A549 (cell line): ENCODE data around the gene RASL10A. TPM values are rescaled to one million over a fixed set of nuclear protein-coding genes. Genes with fewer than 3 reads are reported as not detected.
A peak's percentile ranks its signal among the peaks of the same experiment; 100 is the strongest.

Source experiments
- ATAC-seq, 2 experiments: fragments of 200-7000 bp in 1 of 2; fragments of >200 bp in 1 of 2; cut with Nextera tagmentation in 1 of 2; cut with Tn5 transposase in 1 of 2; 3 replicates each; pipeline versions ENCODE4 v1.8.0 to v1.9.1; 2018 to 2020; ENCODE audit warnings: mild to moderate bottlenecking in 1 of 2, moderate library complexity in 1 of 2
- CTCF ChIA-PET: fragments of 300-600 bp; sonication (Branson Sonifier 250); formaldehyde crosslinking; extraction: SDS; loops from one replicate; lab custom pipeline; 2021; ENCODE audit warnings: antibody characterized with exemption, inconsistent platforms; lab: Yijun Ruan, JAX
- POLR2A ChIA-PET: fragments of 350-600 bp; formaldehyde crosslinking; extraction: SDS; loops from one replicate; lab custom pipeline; 2021; ENCODE audit warnings: antibody characterized with exemption, inconsistent platforms; lab: Yijun Ruan, JAX
- DNase-seq, 2 experiments: peaks; one replicate each; pipeline versions ENCODE4 v3.0.0 to v3.0.0-alpha.2; 2011 to 2016; ENCODE audit warnings: low read depth in 1 of 2, low spot score in 1 of 2
- FAIRE-seq: peaks from 2 replicates; lab custom pipeline; 2011; peaks lifted over from hg19 to GRCh38; lab: Jason Lieb, UNC
- H3K27ac ChIP-seq, 2 experiments: fragments of >200 bp; sonication (Bioruptor Twin); formaldehyde crosslinking; 3 replicates each; pipeline ENCODE4 v1.5.1; 2016 to 2017
- H3K4me1 ChIP-seq: fragments of >200 bp; sonication (Bioruptor Twin); formaldehyde crosslinking; 3 replicates; pipeline ENCODE4 v1.6.1; 2016
- H3K4me2 ChIP-seq: fragments of >200 bp; sonication (Bioruptor Twin); formaldehyde crosslinking; 3 replicates; pipeline ENCODE4 v1.6.1; 2016
- H3K4me3 ChIP-seq: fragments of >200 bp; sonication (Bioruptor Twin); formaldehyde crosslinking; 3 replicates; pipeline ENCODE4 v1.5.1; 2016
- H3K9me3 ChIP-seq: fragments of >200 bp; sonication (Bioruptor Twin); formaldehyde crosslinking; 3 replicates; pipeline ENCODE4 v1.6.1; 2016
- BCL3 ChIP-seq: fragments of >200 bp; sonication (Bioruptor Twin); formaldehyde crosslinking; IDR thresholded peaks from 3 replicates; pipeline ENCODE4 v1.6.1; 2016
- CEBPB ChIP-seq, 2 experiments: fragments of >200 bp in 1 of 2; sonication (Bioruptor Twin) in 1 of 2; formaldehyde crosslinking in 1 of 2; IDR thresholded peaks; 2 replicates each; pipeline ENCODE4 v1.6.1; 2012 to 2016
- CTCF ChIP-seq: fragments of >200 bp; sonication (Bioruptor Twin); formaldehyde crosslinking; IDR thresholded peaks from 3 replicates; pipeline ENCODE4 v1.5.1; 2016
- ESRRA ChIP-seq: fragments of 150-350 bp; IDR thresholded peaks from 2 replicates; pipeline ENCODE4 v1.6.1; 2014; ENCODE audit warnings: mild to moderate bottlenecking, low read length, borderline replicate concordance
- FOSB ChIP-seq: fragments of 250-450 bp; sonication (Bioruptor Pico); IDR thresholded peaks from 2 replicates; pipeline ENCODE4 v1.5.0; 2020; ENCODE audit warnings: mild to moderate bottlenecking, moderate library complexity
- HOXB5 ChIP-seq: fragments of 250-450 bp; sonication (Bioruptor Pico); IDR thresholded peaks from 2 replicates; pipeline ENCODE4 v1.5.0; 2020; ENCODE audit warnings: mild to moderate bottlenecking, moderate library complexity
- NPAS2 ChIP-seq: fragments of 250-450 bp; sonication (Bioruptor Pico); IDR thresholded peaks from 2 replicates; pipeline ENCODE4 v1.8.0; 2022; ENCODE audit warnings: mild to moderate bottlenecking, moderate library complexity, borderline replicate concordance
- RAD21 ChIP-seq, 2 experiments: fragments of >200 bp in 1 of 2; sonication (Bioruptor Twin) in 1 of 2; formaldehyde crosslinking in 1 of 2; IDR thresholded peaks in 1 of 2; conservative IDR thresholded peaks in 1 of 2; 2 replicates in 1 of 2; 3 replicates in 1 of 2; pipeline ENCODE4 v1.6.1; 2012 to 2018; ENCODE audit warnings: inconsistent platforms in 1 of 2
- RNF2 ChIP-seq: fragments of 200-600 bp; sonication (generic); IDR thresholded peaks from 2 replicates; pipeline ENCODE4 v1.6.1; 2016; ENCODE audit warnings: low read depth, mild to moderate bottlenecking, antibody characterized with exemption, moderate library complexity, borderline replicate concordance
- ZC3H11A ChIP-seq: fragments of 450-650 bp; IDR thresholded peaks from 2 replicates; pipeline ENCODE4 v1.6.1; 2014; ENCODE audit warnings: antibody characterized with exemption, mild to moderate bottlenecking
- ZSCAN20 ChIP-seq: fragments of 250-450 bp; sonication (Bioruptor Pico); IDR thresholded peaks from 2 replicates; pipeline ENCODE4 v1.8.0; 2022; ENCODE audit warnings: mild to moderate bottlenecking, moderate library complexity
- WGBS: methylation state at CpG from one replicate; pipeline ENCODE4 v1.1.6; 2017; ENCODE audit errors: missing lambda C conversion rate; 5-methylcytosine and 5-hydroxymethylcytosine counted together
- polyA plus RNA-seq, 4 experiments: library from polyadenylated mRNA; depleted of rRNA in 3 of 4; stranded (reverse); fragments of >200 nt; fragmentation: RNase III in 1 of 4; extraction: RNeasy Plus Mini Kit Qiagen cat#74134 plus additional on column Dnase treatment in 1 of 4; gene quantifications; 2 replicates in 3 of 4; 3 replicates in 1 of 4; pipeline ENCODE4 v1.2.3, GENCODE V29; 2011 to 2017
- TF ChIP-seq, protein P1 (sequence below): fragments of 200-600 bp; sonication (generic); IDR thresholded peaks from 2 replicates; pipeline ENCODE4 v1.6.1; 2016; ENCODE audit warnings: antibody characterized with exemption, mild to moderate bottlenecking, moderate library complexity

The RASL10A gene
- polyA plus RNA-seq, 2 of the 4 experiments (the other 2 are of a cell fraction): 0.08 to 0.25 TPM

- TF ChIP-seq BCL3 (no peak), RNF2 (no peak)
- TF ChIP-seq, protein P1, sequence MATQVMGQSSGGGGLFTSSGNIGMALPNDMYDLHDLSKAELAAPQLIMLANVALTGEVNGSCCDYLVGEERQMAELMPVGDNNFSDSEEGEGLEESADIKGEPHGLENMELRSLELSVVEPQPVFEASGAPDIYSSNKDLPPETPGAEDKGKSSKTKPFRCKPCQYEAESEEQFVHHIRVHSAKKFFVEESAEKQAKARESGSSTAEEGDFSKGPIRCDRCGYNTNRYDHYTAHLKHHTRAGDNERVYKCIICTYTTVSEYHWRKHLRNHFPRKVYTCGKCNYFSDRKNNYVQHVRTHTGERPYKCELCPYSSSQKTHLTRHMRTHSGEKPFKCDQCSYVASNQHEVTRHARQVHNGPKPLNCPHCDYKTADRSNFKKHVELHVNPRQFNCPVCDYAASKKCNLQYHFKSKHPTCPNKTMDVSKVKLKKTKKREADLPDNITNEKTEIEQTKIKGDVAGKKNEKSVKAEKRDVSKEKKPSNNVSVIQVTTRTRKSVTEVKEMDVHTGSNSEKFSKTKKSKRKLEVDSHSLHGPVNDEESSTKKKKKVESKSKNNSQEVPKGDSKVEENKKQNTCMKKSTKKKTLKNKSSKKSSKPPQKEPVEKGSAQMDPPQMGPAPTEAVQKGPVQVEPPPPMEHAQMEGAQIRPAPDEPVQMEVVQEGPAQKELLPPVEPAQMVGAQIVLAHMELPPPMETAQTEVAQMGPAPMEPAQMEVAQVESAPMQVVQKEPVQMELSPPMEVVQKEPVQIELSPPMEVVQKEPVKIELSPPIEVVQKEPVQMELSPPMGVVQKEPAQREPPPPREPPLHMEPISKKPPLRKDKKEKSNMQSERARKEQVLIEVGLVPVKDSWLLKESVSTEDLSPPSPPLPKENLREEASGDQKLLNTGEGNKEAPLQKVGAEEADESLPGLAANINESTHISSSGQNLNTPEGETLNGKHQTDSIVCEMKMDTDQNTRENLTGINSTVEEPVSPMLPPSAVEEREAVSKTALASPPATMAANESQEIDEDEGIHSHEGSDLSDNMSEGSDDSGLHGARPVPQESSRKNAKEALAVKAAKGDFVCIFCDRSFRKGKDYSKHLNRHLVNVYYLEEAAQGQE: no peak
Observed at GRCh38 chr22:29272624-29273023, 42.9 kb downstream of the RASL10A start (continued).

- ChIA-PET POLR2A (no interaction called here), CTCF (interaction anchor here (1.4 to 1.8 kb wide), 2 partner anchors 25 to 89 kb away, joined by 4 to 5 read pairs; no protein-coding TSS in a partner anchor)
- no peak for TF ChIP-seq NPAS2 (CRISPR knock-in tag)
- no peak for TF ChIP-seq ZC3H11A
- no peak for TF ChIP-seq FOSB (CRISPR knock-in tag)
- no peak for TF ChIP-seq ESRRA
- peak in 1 of 2 experiments; percentile 46; a peak in 1 of 4 replicates for TF ChIP-seq CEBPB (IDR thresholded peaks at IDR 0.05)
- TF ChIP-seq RAD21 (conservative IDR thresholded peaks at IDR 0.05 in 1 of 2, IDR thresholded peaks at IDR 0.05 in 1 of 2): no peak
- Histone ChIP-seq H3K9me3 (no peaks in the 10 kb centered on the region), H3K27ac (peak overlapping the region in 1 of 2 experiments; percentile 100; a peak in 1 of 6 replicates), H3K4me2 (peak overlapping the region; percentile 98), H3K4me1 (peaks cover 45% of the 10 kb centered on the region), H3K4me3 (peak overlapping the region; percentile 99)
- 27% methylated on average over 9 of the region's 9 CpGs for WGBS
- FAIRE-seq (no peak), DNase-seq (peak in 1 of 2 experiments; percentile 25), ATAC-seq (no peak)
Observed at GRCh38 chr22:29270475-29271271, 44.8 kb downstream of the RASL10A start.

GRCh38 chr22:29269731-29270474 is 45.6 kb downstream of the RASL10A start:
- no peak for ATAC-seq
- peak overlapping the region; percentile 98 for H3K4me2 ChIP-seq
- TF ChIP-seq CTCF (no peak), HOXB5 (no peak), ZSCAN20 (CRISPR knock-in tag) (no peak)
- TF ChIP-seq, all 56 proteins: peak for 0
- H3K9me3 ChIP-seq: no peaks in the 10 kb centered on the region
- DNase-seq (no peak), FAIRE-seq (no peak)
- 8% methylated on average over 13 of the region's 13 CpGs for WGBS
- peak overlapping the region; percentile 99 for H3K4me3 ChIP-seq
- peaks cover 37% of the 10 kb centered on the region for H3K4me1 ChIP-seq
- POLR2A ChIA-PET: no interaction called here
- peak overlapping the region; percentile 100 for H3K27ac ChIP-seq
- CTCF ChIA-PET: interaction anchor here (1.4 kb wide), 1 partner anchor 89 kb away, joined by 4 read pairs; no protein-coding TSS in a partner anchor
